Measurements from ENCODE around the gene SS18. TPM values are rescaled to one million over a fixed set of nuclear protein-coding genes. Genes with fewer than 3 reads are reported as not detected.

Gene SS18
- total RNA-seq, 1 experiment from 2014 or later, result 98.7 TPM

- no peak overlapping the region for H3K27ac ChIP-seq (ENCODE audit: low read length)
- BruUV-seq (replicated peaks), result no TSS peak
- H3K27me3 ChIP-seq (ENCODE audit: low read length), result no peaks in the 10 kb centered on the region
- no peaks in the 10 kb centered on the region for H3F3A ChIP-seq (ENCODE audit: low read length, unreplicated experiment)
- H3K79me2 ChIP-seq (ENCODE audit: low read length), result no peaks in the 10 kb centered on the region
- CTCF ChIA-PET, result interaction anchor here (0.6 kb wide), 1 partner anchor 43 kb away, joined by 3 read pairs; no protein-coding TSS in a partner anchor
- no peak overlapping the region for H2AFZ ChIP-seq (ENCODE audit: low read length)
- H3K4me3 ChIP-seq (ENCODE audit: low read length), result no peak overlapping the region
- intact Hi-C loops (cut with micrococcal nuclease), result no loop called here
- H3K36me3 ChIP-seq (ENCODE audit: low read depth, low read length), result peaks cover 66% of the 10 kb centered on the region
- ATAC-seq (no peak), DNase-seq (no peak)
- POLR2A ChIA-PET (ENCODE audit: unreplicated experiment), result interaction anchor here (0.6 kb wide), 1 partner anchor 34 kb away, joined by 3 read pairs; no protein-coding TSS in a partner anchor
- no peak overlapping the region for H3K4me2 ChIP-seq (ENCODE audit: low read length)
- peaks cover 8% of the 10 kb centered on the region for H3K4me1 ChIP-seq (ENCODE audit: insufficient read depth, low read length)
- H4K20me1 ChIP-seq (ENCODE audit: low read length), result no peaks in the 10 kb centered on the region; the same call in none of the 2 replicates
- no peaks in the 10 kb centered on the region for H3K9me3 ChIP-seq (ENCODE audit: low read length)
- no peak for TF ChIP-seq EZH2phosphoT487 (IDR thresholded peaks at IDR 0.05; ENCODE audit: borderline replicate concordance, low read length)
- peak; percentile 47 for TF ChIP-seq CTCF (conservative IDR thresholded peaks at IDR 0.05; ENCODE audit: low read depth, low read length)
- no peaks in the 10 kb centered on the region for H3K9me2 ChIP-seq (replicated peaks; ENCODE audit: low read length)
- H3K9ac ChIP-seq (ENCODE audit: low read length), result no peak overlapping the region
These were observed 72.5 kb downstream of the SS18 start for GRCh38 chr18:26017929-26018328.

- Histone ChIP-seq H3K27ac (ENCODE audit: low read length) (no peak overlapping the region), H3K4me1 (ENCODE audit: insufficient read depth, low read length) (0 out of 2 replicates have a peak, but pooled peaks cover under 1% of the 10 kb centered on the region), H3K9ac (ENCODE audit: low read length) (no peak overlapping the region), H3F3A (ENCODE audit: low read length, unreplicated experiment) (no peaks in the 10 kb centered on the region), H4K20me1 (ENCODE audit: low read length) (no peaks in the 10 kb centered on the region; the same call in 1 of the 2 replicates), H2AFZ (ENCODE audit: low read length) (no peak overlapping the region), H3K9me3 (ENCODE audit: low read length) (no peaks in the 10 kb centered on the region), H3K36me3 (ENCODE audit: low read depth, low read length) (peaks cover 37% of the 10 kb centered on the region), H3K4me3 (ENCODE audit: low read length) (no peak overlapping the region), H3K4me2 (ENCODE audit: low read length) (no peak overlapping the region), H3K9me2 (replicated peaks; ENCODE audit: low read length) (no peaks in the 10 kb centered on the region), H3K27me3 (ENCODE audit: low read length) (no peaks in the 10 kb centered on the region), H3K79me2 (ENCODE audit: low read length) (no peaks in the 10 kb centered on the region)
- intact Hi-C loops (cut with micrococcal nuclease), result no loop called here
- POLR2A ChIA-PET (ENCODE audit: unreplicated experiment), result no interaction called here
- BruUV-seq (replicated peaks), result no TSS peak
- ATAC-seq, result no peak
- no peak for DNase-seq
- CTCF ChIA-PET, result no interaction called here
- TF ChIP-seq EZH2 (IDR thresholded peaks at IDR 0.05; ENCODE audit: low read length, unreplicated experiment) (no peak), CTCF (conservative IDR thresholded peaks at IDR 0.05; ENCODE audit: low read depth, low read length) (no peak), EZH2phosphoT487 (IDR thresholded peaks at IDR 0.05; ENCODE audit: borderline replicate concordance, low read length) (no peak)
These were observed 76.0 kb downstream of the SS18 start for GRCh38 chr18:26014462-26014861.

GRCh38 chr18:26008619-26009018 is 81.8 kb downstream of the SS18 start:
- H3K36me3 ChIP-seq (ENCODE audit: low read depth, low read length), result peaks cover 4% of the 10 kb centered on the region; the same call in 1 of the 2 replicates
- H3K27ac ChIP-seq (ENCODE audit: low read length), result no peak overlapping the region
- no peaks in the 10 kb centered on the region for H3K4me1 ChIP-seq (ENCODE audit: insufficient read depth, low read length)
- H2AFZ ChIP-seq (ENCODE audit: low read length), result no peak overlapping the region
- H3K4me2 ChIP-seq (ENCODE audit: low read length), result no peak overlapping the region
- ATAC-seq, result no peak
- TF ChIP-seq EZH2phosphoT487 (IDR thresholded peaks at IDR 0.05; ENCODE audit: borderline replicate concordance, low read length), result no peak
- no peak for TF ChIP-seq EZH2 (IDR thresholded peaks at IDR 0.05; ENCODE audit: low read length, unreplicated experiment)
- no peak for TF ChIP-seq CTCF (conservative IDR thresholded peaks at IDR 0.05; ENCODE audit: low read depth, low read length)
- BruUV-seq (replicated peaks), result no TSS peak
- H3F3A ChIP-seq (ENCODE audit: low read length, unreplicated experiment), result no peaks in the 10 kb centered on the region
- intact Hi-C loops (cut with micrococcal nuclease), result no loop called here
- ChIA-PET CTCF (no interaction called here), POLR2A (ENCODE audit: unreplicated experiment) (no interaction called here)
- no peak overlapping the region for H3K9ac ChIP-seq (ENCODE audit: low read length)
- H3K4me3 ChIP-seq (ENCODE audit: low read length), result no peak overlapping the region
- H3K79me2 ChIP-seq (ENCODE audit: low read length), result no peaks in the 10 kb centered on the region
- no peaks in the 10 kb centered on the region for H3K9me3 ChIP-seq (ENCODE audit: low read length)
- no peaks in the 10 kb centered on the region for H3K9me2 ChIP-seq (replicated peaks; ENCODE audit: low read length)
- no peak for DNase-seq
- H4K20me1 ChIP-seq (ENCODE audit: low read length), result no peaks in the 10 kb centered on the region
- no peaks in the 10 kb centered on the region for H3K27me3 ChIP-seq (ENCODE audit: low read length)
